B cell (primary cell): Measurements from ENCODE around the gene LRIG3.

Experiments
- CTCF ChIP-seq: fragments of 200-600 bp; IDR thresholded peaks from one replicate; pipeline ENCODE4 v1.8.0; 2022; ENCODE audit warnings: antibody characterized with exemption, mild to moderate bottlenecking
- EZH2 ChIP-seq: IDR thresholded peaks from 2 replicates; pipeline ENCODE4 v1.6.1; 2012; ENCODE audit warnings: borderline replicate concordance, low read depth, mild to moderate bottlenecking, moderate library complexity, low read length; ENCODE audit not compliant: insufficient read depth, poor library complexity, severe bottlenecking

GRCh38 chr12:58915634-58916033 lies 4.7 kb downstream of the LRIG3 start:
- TF ChIP-seq CTCF (no peak), EZH2 (no peak)
